GM19467 (cell line): ENCODE data around the gene STRA6.

Source experiments
- ATAC-seq: cut with Tn5 transposase; IDR thresholded peaks from one replicate; pipeline ENCODE4 v1.9.1; 2021; ENCODE audit warnings: mild to moderate bottlenecking, moderate library complexity; ENCODE audit not compliant: unreplicated experiment

Gene STRA6

GRCh38 chr15:74208496-74208895, 5.9 kb upstream of the STRA6 start:
- no peak for ATAC-seq

- ATAC-seq: no peak
Observed at GRCh38 chr15:74207652-74208440, 5.3 kb upstream of the STRA6 start.

GRCh38 chr15:74206801-74207281, 4.3 kb upstream of the STRA6 start:
- no peak for ATAC-seq

- no peak for ATAC-seq
Observed at GRCh38 chr15:74205582-74205947, 3.0 kb upstream of the STRA6 start.

GRCh38 chr15:74203914-74204431, 1.4 kb upstream of the STRA6 start:
- no peak for ATAC-seq

- ATAC-seq: no peak
Observed at GRCh38 chr15:74201710-74202420, 722 bp downstream of the STRA6 start.

GRCh38 chr15:74200871-74201419, 1.6 kb downstream of the STRA6 start:
- ATAC-seq: no peak

GRCh38 chr15:74200412-74200815, 2.2 kb downstream of the STRA6 start:
- ATAC-seq: no peak

GRCh38 chr15:74199297-74199652, 3.3 kb downstream of the STRA6 start:
- no peak for ATAC-seq

- ATAC-seq: no peak
Observed at GRCh38 chr15:74197176-74197965, 5.2 kb downstream of the STRA6 start.

- no peak for ATAC-seq
Observed at GRCh38 chr15:74196175-74196574, 6.4 kb downstream of the STRA6 start.

GRCh38 chr15:74194572-74195559, 7.7 kb downstream of the STRA6 start:
- no peak for ATAC-seq

- no peak for ATAC-seq
Observed at GRCh38 chr15:74193905-74194304, 8.7 kb downstream of the STRA6 start.

GRCh38 chr15:74193299-74193718, 9.3 kb downstream of the STRA6 start:
- ATAC-seq: no peak

GRCh38 chr15:74192751-74193150, 9.8 kb downstream of the STRA6 start:
- no peak for ATAC-seq

GRCh38 chr15:74191798-74192197, 10.8 kb downstream of the STRA6 start:
- no peak for ATAC-seq

- ATAC-seq: no peak
Observed at GRCh38 chr15:74188216-74188615, 14.4 kb downstream of the STRA6 start.

- ATAC-seq: no peak
Observed at GRCh38 chr15:74185710-74186348, 16.8 kb downstream of the STRA6 start.

- ATAC-seq: no peak
Observed at GRCh38 chr15:74184582-74185091, 17.9 kb downstream of the STRA6 start.
